Inferior parietal cortex (tissue), 1 donor: ENCODE data around the gene IL17RE.
"Not testable (repeated sequence)": the region's sequence is repeated elsewhere in the genome, so short reads cannot be mapped to it uniquely, and the experiment has no call there.

Experiments used
- DNase-seq: peaks from one replicate; pipeline ENCODE4 v3.0.0-alpha.2; 2016; ENCODE audit errors: extremely low spot score

Gene IL17RE

DNA sequence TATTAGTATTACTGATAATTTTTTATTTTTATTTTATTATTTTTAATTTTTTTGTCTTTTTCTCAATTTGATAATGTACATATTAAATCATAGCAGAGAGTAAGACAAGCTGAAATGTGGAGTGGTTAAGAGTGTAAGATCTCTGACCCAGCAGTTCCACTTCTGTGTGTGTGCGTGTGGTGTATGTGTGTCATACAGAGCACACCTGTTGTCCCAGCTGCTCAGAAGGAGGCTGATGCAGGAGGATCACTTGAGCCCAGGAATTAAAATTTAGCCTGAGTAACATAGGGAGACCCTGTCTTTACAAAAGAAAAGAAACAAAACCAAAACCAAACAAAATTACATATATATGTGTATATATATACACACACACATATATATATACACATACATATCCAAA is 21.2 kb upstream of the IL17RE start:
- DNase-seq: no peak

- DNase-seq: no peak
These were observed 18.7 kb upstream of the IL17RE start for GRCh38 chr3:9883706-9884554.

- no peak for DNase-seq
These were observed 18.0 kb upstream of the IL17RE start for GRCh38 chr3:9884555-9885165.

GRCh38 chr3:9886328-9886727 is 16.3 kb upstream of the IL17RE start:
- DNase-seq: no peak

GRCh38 chr3:9887480-9887879 is 15.2 kb upstream of the IL17RE start:
- no peak for DNase-seq

GRCh38 chr3:9888540-9888939 is 14.1 kb upstream of the IL17RE start:
- no peak for DNase-seq

GRCh38 chr3:9889405-9889804 is 13.2 kb upstream of the IL17RE start:
- no peak for DNase-seq

DNA sequence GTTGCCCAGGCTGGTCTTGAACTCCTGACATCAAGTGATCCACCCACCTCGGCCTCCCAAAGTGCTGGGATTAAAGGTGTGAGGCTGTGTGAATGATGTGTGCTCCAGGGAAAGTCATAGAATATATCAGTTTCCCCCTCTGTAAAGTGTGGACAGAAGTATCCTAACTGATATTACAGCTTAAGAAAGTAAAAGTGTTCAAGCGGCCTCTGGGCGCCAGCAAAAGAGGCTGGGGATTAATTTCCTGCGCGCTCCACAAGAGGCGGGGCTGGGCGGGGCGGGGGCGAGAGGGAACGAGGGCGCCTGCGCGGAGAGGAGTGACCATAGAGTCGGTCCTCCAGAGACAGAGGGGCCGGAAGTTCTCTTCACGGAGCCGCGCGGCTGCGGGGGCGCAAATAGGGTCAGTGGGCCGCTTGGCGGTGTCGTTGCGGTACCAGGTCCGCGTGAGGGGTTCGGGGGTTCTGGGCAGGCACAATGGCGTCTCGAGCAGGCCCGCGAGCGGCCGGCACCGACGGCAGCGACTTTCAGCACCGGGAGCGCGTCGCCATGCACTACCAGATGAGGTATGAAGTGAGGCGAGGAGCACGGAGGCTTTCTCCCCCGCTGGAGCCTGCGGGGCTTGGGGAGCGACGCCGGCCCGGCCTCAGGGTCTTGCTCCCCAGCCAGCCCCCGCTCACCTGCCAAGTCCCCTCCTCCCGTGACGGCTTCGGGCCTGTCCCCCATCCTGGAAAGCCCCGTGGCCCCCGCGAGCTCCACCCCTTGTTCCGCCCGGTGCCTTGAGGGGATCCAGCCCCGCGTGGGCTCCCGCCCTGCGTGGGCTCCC is 12.2 kb upstream of the IL17RE start, which contains the start of gene JAGN1:
Gene JAGN1 (plus strand): TSS at position 362 of the 823 bp plus-strand sequence. CDS start 113 bp downstream, at position 475.
- peak; percentile 88 for DNase-seq

DNA sequence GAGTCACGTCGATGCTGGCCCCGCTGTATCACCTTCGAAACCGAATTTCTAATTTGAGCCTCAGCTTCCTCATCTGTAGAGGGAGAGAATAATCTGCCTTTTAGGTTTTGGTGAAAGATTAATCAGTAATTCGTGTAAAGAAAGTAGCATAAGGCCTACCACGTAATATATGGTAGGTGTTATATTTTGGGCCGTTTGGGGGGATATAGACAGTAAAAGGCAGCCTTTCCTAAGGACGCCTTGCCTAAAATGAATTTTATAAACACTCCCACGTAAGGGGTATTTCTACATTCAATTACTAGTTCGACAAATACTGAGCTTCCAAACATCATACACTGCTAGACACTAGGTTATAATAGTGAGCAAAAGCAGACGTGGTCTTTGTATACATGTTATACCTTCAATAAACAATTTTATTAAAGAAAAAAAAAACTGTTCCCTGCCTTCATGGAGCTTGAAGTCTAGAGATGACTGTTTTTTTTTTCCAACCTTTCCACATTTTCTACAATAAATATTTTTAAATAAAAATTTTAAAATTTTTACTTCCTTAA is 11.5 kb upstream of the IL17RE start:
- peak; percentile 16 for DNase-seq

GRCh38 chr3:9893739-9894138 is 8.9 kb upstream of the IL17RE start:
- no peak for DNase-seq

- not testable (repeated sequence) for DNase-seq
These were observed 6.9 kb upstream of the IL17RE start for GRCh38 chr3:9895715-9896114.

DNA sequence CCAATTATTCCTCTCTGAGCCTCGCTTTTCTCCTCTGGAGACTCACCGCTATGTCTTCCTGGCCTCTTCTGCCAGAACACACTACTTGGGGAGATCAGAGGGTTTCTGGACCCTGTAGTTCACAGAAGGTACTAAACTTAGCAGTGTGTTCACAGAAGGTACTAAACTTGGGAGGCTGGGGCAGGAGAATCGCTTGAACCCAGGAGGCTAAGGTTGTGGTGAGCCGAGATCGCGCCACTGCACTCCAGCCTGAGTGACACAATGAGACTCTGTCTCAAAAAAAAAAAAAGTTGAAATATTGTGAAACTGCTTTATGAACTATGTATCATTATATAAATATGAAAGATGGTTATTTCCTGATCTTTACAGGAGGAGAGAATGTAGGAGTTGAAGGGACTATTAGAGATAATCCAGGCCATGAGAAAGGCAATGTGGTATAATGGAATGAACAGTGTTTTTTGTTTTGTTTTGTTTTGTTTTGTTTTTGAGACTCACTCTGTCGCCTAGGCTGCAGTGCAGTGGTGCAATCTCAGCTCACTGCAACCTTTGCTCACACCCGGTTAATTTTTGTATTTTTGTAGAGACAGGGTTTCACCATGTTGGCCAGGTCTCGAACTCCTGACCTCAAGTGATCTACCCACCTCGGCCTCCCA is 5.8 kb upstream of the IL17RE start:
- DNase-seq: not testable (repeated sequence)

DNA sequence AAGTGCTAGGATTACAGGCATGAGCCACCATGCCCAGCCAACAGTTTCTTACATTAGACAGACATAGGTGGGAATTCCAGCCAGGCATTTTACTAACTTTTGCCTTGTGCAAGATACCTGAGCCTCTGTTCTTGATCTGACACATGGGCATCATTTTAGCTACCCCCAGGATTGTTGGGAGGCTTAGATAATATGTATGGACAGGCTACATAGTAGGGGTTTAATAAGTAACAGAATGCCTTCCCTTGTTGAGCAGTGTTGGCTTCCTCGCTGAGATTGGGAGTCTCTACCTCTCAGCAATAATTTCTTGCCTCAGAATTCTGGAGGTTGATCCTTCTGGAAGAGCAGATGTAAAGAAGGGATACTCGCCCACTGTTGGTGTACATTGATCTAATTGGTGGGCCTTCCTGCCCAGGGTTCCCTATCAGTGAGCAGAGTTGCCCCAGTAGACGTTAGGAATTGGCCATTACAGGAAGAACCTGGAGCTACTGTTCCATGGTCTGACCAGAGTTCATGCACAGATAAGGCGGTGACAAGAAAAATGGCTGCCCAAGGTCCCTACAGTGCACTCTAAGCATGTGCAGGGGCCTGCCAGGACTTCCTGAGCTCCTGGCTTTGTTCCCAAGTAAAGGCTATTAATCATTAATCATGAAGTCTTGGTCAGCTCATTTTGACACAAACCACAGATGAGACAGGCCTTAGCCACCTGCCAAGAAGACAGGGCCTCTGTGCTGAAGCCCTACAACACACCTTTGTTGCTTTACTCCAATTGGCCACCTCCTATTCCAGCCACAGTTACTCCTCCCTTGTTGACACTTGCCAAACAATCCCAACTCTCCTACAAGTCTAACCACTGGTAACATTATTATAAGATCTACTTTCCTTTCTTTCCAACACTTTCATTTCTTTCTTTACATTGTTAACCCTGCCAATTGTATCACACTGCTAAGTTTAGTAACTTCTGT is 5.0 kb upstream of the IL17RE start:
- no peak for DNase-seq

DNA sequence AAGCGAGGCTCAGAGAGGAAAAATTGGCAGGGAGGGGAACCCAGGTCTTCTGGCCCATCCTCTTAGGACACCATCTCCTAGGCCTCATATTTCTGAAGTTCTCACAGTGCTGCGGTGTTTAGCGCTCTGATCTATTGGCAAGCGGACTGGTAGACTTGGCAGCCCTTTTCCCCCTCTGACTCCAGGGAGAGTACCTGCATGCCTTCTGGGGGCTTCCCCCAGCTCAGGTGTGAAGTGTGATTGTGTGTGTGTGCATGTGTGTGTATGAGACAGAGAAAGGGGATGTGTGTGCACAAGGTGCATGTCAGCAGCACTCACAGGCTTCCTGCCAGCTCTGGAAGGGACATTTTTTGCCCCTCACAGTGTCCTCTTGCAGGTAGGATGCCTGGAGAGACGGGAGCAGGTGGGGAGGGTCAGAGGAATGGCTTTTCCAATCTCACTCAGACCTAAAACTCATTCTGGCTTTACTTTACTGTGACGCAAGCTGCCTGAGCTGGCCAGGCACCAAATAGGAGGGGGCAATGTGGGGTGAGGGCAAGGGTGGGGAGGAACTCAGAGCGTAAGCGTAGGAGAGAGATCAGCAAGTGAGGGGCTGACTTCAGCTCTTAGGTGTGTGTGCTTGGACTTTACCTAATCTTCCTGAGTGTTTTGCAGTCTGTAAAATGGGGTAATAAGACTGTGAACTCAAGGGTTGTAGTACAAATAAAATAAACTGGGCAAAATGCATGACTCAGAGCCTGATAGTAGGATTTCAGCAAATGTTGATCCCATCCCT is 4.0 kb upstream of the IL17RE start:
- no peak for DNase-seq

DNA sequence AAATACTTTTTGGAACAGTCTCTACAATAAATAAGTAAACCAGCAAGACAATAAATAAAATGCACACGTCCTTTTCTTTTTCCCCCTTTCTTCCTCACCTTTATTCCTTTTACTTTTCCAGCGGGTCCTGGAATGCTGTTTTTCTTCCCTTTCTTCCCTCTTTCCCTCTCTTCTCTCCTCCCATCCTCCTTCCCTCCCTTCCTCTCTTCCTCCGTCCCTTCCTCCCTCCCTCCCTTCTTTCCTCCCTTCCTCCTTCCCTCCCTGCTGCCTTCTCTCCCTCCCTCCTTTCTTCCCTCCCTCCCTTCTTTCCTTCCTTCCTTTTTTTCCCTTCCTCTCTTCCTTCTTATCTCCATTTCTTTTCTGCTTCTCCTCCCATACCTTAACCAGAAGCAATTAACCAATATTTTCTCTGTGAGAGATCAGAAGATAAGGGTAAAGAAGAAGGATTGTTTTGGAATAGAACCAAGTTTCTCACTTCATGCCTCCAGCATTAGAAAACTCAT is 3.3 kb upstream of the IL17RE start:
- no peak for DNase-seq

DNA sequence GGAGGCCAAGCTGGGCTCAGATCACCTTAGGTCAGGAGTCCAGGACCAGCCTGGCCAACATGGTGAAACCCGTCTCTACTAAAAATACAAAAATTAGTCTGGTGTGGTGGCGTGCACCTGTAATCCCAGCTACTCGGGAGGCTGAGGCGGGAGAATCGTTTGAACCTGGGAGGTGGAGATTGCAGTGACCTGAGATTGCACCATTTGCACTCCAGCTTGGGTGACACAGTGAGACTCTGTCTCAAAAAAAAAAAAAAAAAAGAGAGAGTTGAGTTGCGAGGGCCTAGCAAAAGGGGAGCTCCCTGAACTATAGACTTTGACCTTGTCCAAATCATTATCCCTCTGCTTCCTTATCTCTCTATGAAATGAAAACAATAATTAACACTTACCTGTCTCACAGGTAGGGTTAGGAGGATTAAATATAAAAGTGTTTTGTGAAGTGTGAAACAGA is 1.7 kb upstream of the IL17RE start:
- not testable (repeated sequence) for DNase-seq

DNA sequence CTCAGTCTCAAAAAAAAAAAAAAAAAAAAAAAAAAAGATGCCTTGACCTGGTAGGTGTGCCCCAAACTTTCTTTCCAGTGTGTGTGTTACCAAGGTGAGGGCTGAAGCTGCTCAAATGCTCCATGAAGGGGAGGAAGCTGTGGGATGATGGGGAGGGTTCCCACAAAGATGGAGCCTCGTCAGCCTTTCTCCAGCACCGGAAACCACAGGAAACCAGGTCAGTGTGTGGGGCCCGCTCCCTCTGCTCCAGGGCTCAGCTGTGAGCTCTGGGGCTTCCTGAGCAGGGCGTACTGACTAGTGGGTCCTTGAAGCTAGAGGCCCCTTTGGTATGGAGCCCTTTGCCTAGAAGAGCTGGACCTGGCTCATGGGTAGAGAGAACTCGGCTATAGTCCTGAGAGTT is 681 bp upstream of the IL17RE start:
- no peak for DNase-seq

DNA sequence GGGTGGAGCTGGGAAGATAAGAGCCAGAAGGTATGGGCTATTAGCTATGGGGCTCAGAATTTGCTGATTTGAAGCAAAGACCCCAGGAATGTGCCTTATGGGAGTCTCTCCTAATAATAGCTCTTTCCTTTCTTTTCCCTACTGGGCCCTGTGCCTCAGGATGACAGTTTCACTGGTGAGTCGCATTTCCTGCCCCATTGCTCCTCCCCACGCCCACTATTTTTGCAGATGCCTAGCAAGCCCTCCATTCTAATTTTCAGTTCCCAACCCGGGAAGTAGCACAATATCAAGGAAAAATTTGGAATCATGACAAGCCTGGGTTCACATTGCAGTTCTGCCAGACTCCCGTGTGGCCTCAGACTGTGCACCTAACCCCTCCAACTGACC is 583 bp downstream of the IL17RE start:
- DNase-seq: no peak

DNA sequence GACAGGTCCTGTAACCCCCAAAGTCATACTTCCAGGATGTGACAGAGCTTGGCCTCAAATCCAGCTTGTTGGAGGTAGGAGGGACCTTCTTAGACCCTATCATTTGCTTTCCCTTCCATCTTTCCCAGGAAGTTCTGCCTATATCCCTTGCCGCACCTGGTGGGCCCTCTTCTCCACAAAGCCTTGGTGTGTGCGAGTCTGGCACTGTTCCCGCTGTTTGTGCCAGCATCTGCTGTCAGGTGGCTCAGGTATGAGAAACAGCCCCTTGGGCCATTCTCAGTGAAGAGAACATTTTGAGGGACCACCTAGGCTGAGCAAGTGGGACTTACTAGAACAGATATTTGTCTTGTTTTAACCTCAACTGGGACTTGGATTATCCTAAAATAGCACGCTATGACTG is 1.3 kb downstream of the IL17RE start:
- DNase-seq: no peak
